Measurements from ENCODE around the gene C16orf54.
"Not testable (repeated sequence)": the region's sequence is repeated elsewhere in the genome, so short reads cannot be mapped to it uniquely, and the experiment has no call there.

Gene C16orf54

GRCh38 chr16:29743475-29743826 is 2.3 kb downstream of the C16orf54 start:
- no peaks in the 10 kb centered on the region for H3K4me1 ChIP-seq (ENCODE audit: control insufficient read depth in 2 of 2, insufficient read depth in 1 of 2, low read depth in 1 of 2, low read length in 2 of 2)
- no peaks in the 10 kb centered on the region for H3K36me3 ChIP-seq (replicated peaks in 1 of 2; ENCODE audit: control insufficient read depth in 2 of 2, insufficient read depth in 2 of 2, low read length in 2 of 2)
- H3K79me1 ChIP-seq (ENCODE audit: low read depth, low read length) = peaks cover 5% of the 10 kb centered on the region
- no peak overlapping the region for H3K18ac ChIP-seq (ENCODE audit: low read length)
- H3K14ac ChIP-seq (ENCODE audit: low read length) = no peak overlapping the region
- no peak overlapping the region for H2BK5ac ChIP-seq (ENCODE audit: low read length)
- no peak overlapping the region for H2AK5ac ChIP-seq (ENCODE audit: low read depth, low read length)
- no peak overlapping the region for H3K4ac ChIP-seq (ENCODE audit: low read length)
- no peak overlapping the region for H2BK120ac ChIP-seq (ENCODE audit: low read depth, low read length)
- no peak overlapping the region for H3K4me2 ChIP-seq (ENCODE audit: insufficient read depth, low read length, poor library complexity, severe bottlenecking)
- H3K23ac ChIP-seq (ENCODE audit: low read depth, low read length, poor library complexity) = no peak overlapping the region
- WGBS, 2 donors (ENCODE audit: extremely low coverage in 2 of 2, insufficient read length in 2 of 2, insufficient replicate concordance in 1 of 2) = no CpG with 5 or more reads among the region's 5 CpGs
- no peak overlapping the region for H2AFZ ChIP-seq (ENCODE audit: low read length)
- H4K91ac ChIP-seq (ENCODE audit: low read depth, low read length, poor library complexity) = no peak overlapping the region
- no peak overlapping the region for H3K4me3 ChIP-seq (ENCODE audit: low read length in 2 of 2)
- no peak overlapping the region for H4K8ac ChIP-seq (ENCODE audit: low read depth, low read length)
- no peak for DNase-seq (ENCODE audit: low spot score)
- no peak overlapping the region for H2BK12ac ChIP-seq (ENCODE audit: low read length)
- peaks cover 0 to 4% (median 0%) of the 10 kb centered on the region in 3 experiments for H3K27me3 ChIP-seq (ENCODE audit: control insufficient read depth in 3 of 3, insufficient read depth in 3 of 3, low read depth in 1 of 3, low read length in 3 of 3)
- no peak overlapping the region for H3K9ac ChIP-seq (ENCODE audit: low read depth, low read length, poor library complexity)
- peaks cover 0 to 5% of the 10 kb centered on the region in 2 donors for H3K9me3 ChIP-seq (replicated peaks in 1 of 2; ENCODE audit: control insufficient read depth in 2 of 2, insufficient read depth in 1 of 2, low read depth in 1 of 2, low read length in 2 of 2)
- H3K27ac ChIP-seq (replicated peaks; ENCODE audit: low read length) = no peak overlapping the region
- H2BK15ac ChIP-seq (ENCODE audit: low read length) = no peak overlapping the region

GRCh38 chr16:29742683-29743275 is 3.0 kb downstream of the C16orf54 start:
- Histone ChIP-seq H2AFZ (ENCODE audit: low read length) (no peak overlapping the region), H2BK15ac (ENCODE audit: low read length) (no peak overlapping the region), H3K23ac (ENCODE audit: low read depth, low read length, poor library complexity) (no peak overlapping the region), H3K14ac (ENCODE audit: low read length) (no peak overlapping the region), H3K9me3 (replicated peaks in 1 of 2; ENCODE audit: control insufficient read depth in 2 of 2, insufficient read depth in 1 of 2, low read depth in 1 of 2, low read length in 2 of 2) (peaks cover 0 to 2% of the 10 kb centered on the region in 2 donors), H3K79me1 (ENCODE audit: low read depth, low read length) (no peaks in the 10 kb centered on the region), H4K8ac (ENCODE audit: low read depth, low read length) (no peak overlapping the region), H3K4me1 (ENCODE audit: control insufficient read depth in 2 of 2, insufficient read depth in 1 of 2, low read depth in 1 of 2, low read length in 2 of 2) (no peaks in the 10 kb centered on the region), H4K91ac (ENCODE audit: low read depth, low read length, poor library complexity) (no peak overlapping the region), H3K18ac (ENCODE audit: low read length) (no peak overlapping the region), H2AK5ac (ENCODE audit: low read depth, low read length) (no peak overlapping the region), H3K4ac (ENCODE audit: low read length) (no peak overlapping the region), H3K36me3 (replicated peaks in 1 of 2; ENCODE audit: control insufficient read depth in 2 of 2, insufficient read depth in 2 of 2, low read length in 2 of 2) (no peaks in the 10 kb centered on the region), H2BK5ac (ENCODE audit: low read length) (no peak overlapping the region), H2BK12ac (ENCODE audit: low read length) (no peak overlapping the region), H3K27ac (replicated peaks; ENCODE audit: low read length) (no peak overlapping the region), H3K27me3 (ENCODE audit: control insufficient read depth in 3 of 3, insufficient read depth in 3 of 3, low read depth in 1 of 3, low read length in 3 of 3) (peaks cover 0 to 4% (median 0%) of the 10 kb centered on the region in 3 experiments), H2BK120ac (ENCODE audit: low read depth, low read length) (no peak overlapping the region), H3K4me2 (ENCODE audit: insufficient read depth, low read length, poor library complexity, severe bottlenecking) (no peak overlapping the region), H3K9ac (ENCODE audit: low read depth, low read length, poor library complexity) (no peak overlapping the region), H3K4me3 (ENCODE audit: low read length in 2 of 2) (no peak overlapping the region)
- DNase-seq (ENCODE audit: low spot score) = no peak
- no CpG with 5 or more reads among the region's 7 CpGs for WGBS, 2 donors (ENCODE audit: extremely low coverage in 2 of 2, insufficient read length in 2 of 2, insufficient replicate concordance in 1 of 2)

- H2BK12ac ChIP-seq (ENCODE audit: low read length); H2AFZ ChIP-seq (ENCODE audit: low read length); DNase-seq (ENCODE audit: low spot score); H3K18ac ChIP-seq (ENCODE audit: low read length); H3K23ac ChIP-seq (ENCODE audit: low read depth, low read length, poor library complexity); H3K4ac ChIP-seq (ENCODE audit: low read length); H2BK15ac ChIP-seq (ENCODE audit: low read length); H3K79me1 ChIP-seq (ENCODE audit: low read depth, low read length); H3K4me1 ChIP-seq (ENCODE audit: control insufficient read depth in 2 of 2, insufficient read depth in 1 of 2, low read depth in 1 of 2, low read length in 2 of 2); H3K27ac ChIP-seq (replicated peaks; ENCODE audit: low read length); H3K27me3 ChIP-seq (ENCODE audit: control insufficient read depth in 3 of 3, insufficient read depth in 3 of 3, low read depth in 1 of 3, low read length in 3 of 3); H3K36me3 ChIP-seq (replicated peaks in 1 of 2; ENCODE audit: control insufficient read depth in 2 of 2, insufficient read depth in 2 of 2, low read length in 2 of 2); H2BK120ac ChIP-seq (ENCODE audit: low read depth, low read length); H4K91ac ChIP-seq (ENCODE audit: low read depth, low read length, poor library complexity); H3K9ac ChIP-seq (ENCODE audit: low read depth, low read length, poor library complexity); H3K9me3 ChIP-seq (replicated peaks in 1 of 2; ENCODE audit: control insufficient read depth in 2 of 2, insufficient read depth in 1 of 2, low read depth in 1 of 2, low read length in 2 of 2); H4K8ac ChIP-seq (ENCODE audit: low read depth, low read length); H3K4me2 ChIP-seq (ENCODE audit: insufficient read depth, low read length, poor library complexity, severe bottlenecking); H3K14ac ChIP-seq (ENCODE audit: low read length); H2AK5ac ChIP-seq (ENCODE audit: low read depth, low read length); H3K4me3 ChIP-seq (ENCODE audit: low read length in 2 of 2); H2BK5ac ChIP-seq (ENCODE audit: low read length): not testable (repeated sequence)
- WGBS, 2 donors (ENCODE audit: extremely low coverage in 2 of 2, insufficient read length in 2 of 2, insufficient replicate concordance in 1 of 2) = no CpG with 5 or more reads among the region's 11 CpGs
These were observed 5.2 kb downstream of the C16orf54 start for GRCh38 chr16:29740630-29741015.

- H3K4me3 ChIP-seq (ENCODE audit: low read length in 2 of 2); H2BK15ac ChIP-seq (ENCODE audit: low read length); H3K27me3 ChIP-seq (ENCODE audit: control insufficient read depth in 3 of 3, insufficient read depth in 3 of 3, low read depth in 1 of 3, low read length in 3 of 3); H3K4me1 ChIP-seq (ENCODE audit: control insufficient read depth in 2 of 2, insufficient read depth in 1 of 2, low read depth in 1 of 2, low read length in 2 of 2); H2AFZ ChIP-seq (ENCODE audit: low read length); H3K4ac ChIP-seq (ENCODE audit: low read length); H3K79me1 ChIP-seq (ENCODE audit: low read depth, low read length); H4K91ac ChIP-seq (ENCODE audit: low read depth, low read length, poor library complexity); H3K36me3 ChIP-seq (replicated peaks in 1 of 2; ENCODE audit: control insufficient read depth in 2 of 2, insufficient read depth in 2 of 2, low read length in 2 of 2); H3K9ac ChIP-seq (ENCODE audit: low read depth, low read length, poor library complexity); H2BK120ac ChIP-seq (ENCODE audit: low read depth, low read length); H3K9me3 ChIP-seq (replicated peaks in 1 of 2; ENCODE audit: control insufficient read depth in 2 of 2, insufficient read depth in 1 of 2, low read depth in 1 of 2, low read length in 2 of 2); H3K14ac ChIP-seq (ENCODE audit: low read length); H3K23ac ChIP-seq (ENCODE audit: low read depth, low read length, poor library complexity); H3K18ac ChIP-seq (ENCODE audit: low read length); H2BK12ac ChIP-seq (ENCODE audit: low read length); H3K27ac ChIP-seq (replicated peaks; ENCODE audit: low read length); H2BK5ac ChIP-seq (ENCODE audit: low read length); H3K4me2 ChIP-seq (ENCODE audit: insufficient read depth, low read length, poor library complexity, severe bottlenecking); DNase-seq (ENCODE audit: low spot score); H2AK5ac ChIP-seq (ENCODE audit: low read depth, low read length); H4K8ac ChIP-seq (ENCODE audit: low read depth, low read length): not testable (repeated sequence)
- no CpG with 5 or more reads among the region's 6 CpGs for WGBS, 2 donors (ENCODE audit: extremely low coverage in 2 of 2, insufficient read length in 2 of 2, insufficient replicate concordance in 1 of 2)
These were observed 5.7 kb downstream of the C16orf54 start for GRCh38 chr16:29739927-29740629.
